ENCODE measurements around the gene RNU1-3.

The RNU1-3 gene

GRCh38 chr1:16617778-16618580, 48.8 kb downstream of the RNU1-3 start:
- no peak for DNase-seq

GRCh38 chr1:16617114-16617631, 49.6 kb downstream of the RNU1-3 start:
- DNase-seq = no peak
